Measurements from ENCODE around the gene OCIAD1.

DNA sequence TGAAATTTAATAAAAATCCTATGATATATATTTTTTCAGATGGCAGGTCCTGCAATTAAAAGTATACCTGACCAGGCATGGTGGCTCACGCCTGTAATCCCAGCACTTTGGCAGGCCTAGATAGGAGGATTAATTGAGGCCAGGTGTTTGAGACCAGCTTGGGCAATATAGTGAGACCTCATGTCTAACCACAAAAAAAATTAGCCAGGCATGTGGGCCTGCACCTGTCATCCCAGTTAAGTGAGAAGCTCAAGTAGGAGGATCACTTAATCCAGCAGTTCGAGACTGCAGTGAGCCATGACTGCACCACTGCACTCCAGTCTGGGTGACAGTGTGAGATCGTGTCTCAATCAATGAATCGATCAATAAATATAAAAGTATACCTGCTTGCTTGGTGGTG is 73.2 kb downstream of the OCIAD1 start:
- TF ChIP-seq POLR2A (IDR thresholded peaks at IDR 0.05; ENCODE audit: low read depth, low read length): no peak
- TF ChIP-seq CBX3 (IDR thresholded peaks at IDR 0.05; ENCODE audit: borderline replicate concordance, low read depth): no peak
- no peak for TF ChIP-seq SP1 (IDR thresholded peaks at IDR 0.05; ENCODE audit: low read depth, low read length)
- TF ChIP-seq HDAC6 (IDR thresholded peaks at IDR 0.05; ENCODE audit: unreplicated experiment): no peak
- TF ChIP-seq ZNF622 (IDR thresholded peaks at IDR 0.05): no peak
- TF ChIP-seq, protein P1, sequence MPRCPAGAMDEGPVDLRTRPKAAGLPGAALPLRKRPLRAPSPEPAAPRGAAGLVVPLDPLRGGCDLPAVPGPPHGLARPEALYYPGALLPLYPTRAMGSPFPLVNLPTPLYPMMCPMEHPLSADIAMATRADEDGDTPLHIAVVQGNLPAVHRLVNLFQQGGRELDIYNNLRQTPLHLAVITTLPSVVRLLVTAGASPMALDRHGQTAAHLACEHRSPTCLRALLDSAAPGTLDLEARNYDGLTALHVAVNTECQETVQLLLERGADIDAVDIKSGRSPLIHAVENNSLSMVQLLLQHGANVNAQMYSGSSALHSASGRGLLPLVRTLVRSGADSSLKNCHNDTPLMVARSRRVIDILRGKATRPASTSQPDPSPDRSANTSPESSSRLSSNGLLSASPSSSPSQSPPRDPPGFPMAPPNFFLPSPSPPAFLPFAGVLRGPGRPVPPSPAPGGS (IDR thresholded peaks at IDR 0.05; ENCODE audit: borderline replicate concordance, insufficient read depth, low read depth, low read length, poor library complexity, severe bottlenecking): no peak
- no peak for TF ChIP-seq MXI1 (IDR thresholded peaks at IDR 0.05; ENCODE audit: low read depth, low read length)
- no peak for TF ChIP-seq CHD2 (IDR thresholded peaks at IDR 0.05; ENCODE audit: borderline replicate concordance, low read depth, low read length)
- TF ChIP-seq RFX5 (IDR thresholded peaks at IDR 0.05; ENCODE audit: low read depth, low read length): no peak
- no peak for TF ChIP-seq TBL1XR1 (IDR thresholded peaks at IDR 0.05; ENCODE audit: low read depth, low read length)

Measured in GM12878 (cell line).